Mammary epithelial cell (primary cell): ENCODE results near the gene USP12.

Experiments
- CTCF ChIP-seq, 2 donors: IDR thresholded peaks in 1 of 2; conservative IDR thresholded peaks in 1 of 2; 2 replicates each; pipeline ENCODE4 v1.5.1; 2011 to 2012; ENCODE audit warnings: inconsistent platforms in 2 of 2, low read length in 2 of 2, mild to moderate bottlenecking in 2 of 2, control low read depth in 1 of 2, low read depth in 1 of 2; ENCODE audit not compliant: insufficient read depth in 1 of 2; ENCODE audit errors: extremely low read depth in 1 of 2
- EZH2 ChIP-seq: IDR thresholded peaks from 2 replicates; pipeline ENCODE4 v1.6.1; 2012; ENCODE audit warnings: low read length, inconsistent platforms, borderline replicate concordance

GRCh38 chr13:27118428-27119054, 53.1 kb downstream of the USP12 start:
- no peak for TF ChIP-seq EZH2
- no peak for TF ChIP-seq CTCF (conservative IDR thresholded peaks at IDR 0.05 in 1 of 2, IDR thresholded peaks at IDR 0.05 in 1 of 2; ENCODE audit: extremely low read depth in 1 of 2, insufficient read depth in 1 of 2, low read depth in 1 of 2, low read length in 2 of 2)
